ENCODE data around the gene DNM1.

DNM1 gene

DNA sequence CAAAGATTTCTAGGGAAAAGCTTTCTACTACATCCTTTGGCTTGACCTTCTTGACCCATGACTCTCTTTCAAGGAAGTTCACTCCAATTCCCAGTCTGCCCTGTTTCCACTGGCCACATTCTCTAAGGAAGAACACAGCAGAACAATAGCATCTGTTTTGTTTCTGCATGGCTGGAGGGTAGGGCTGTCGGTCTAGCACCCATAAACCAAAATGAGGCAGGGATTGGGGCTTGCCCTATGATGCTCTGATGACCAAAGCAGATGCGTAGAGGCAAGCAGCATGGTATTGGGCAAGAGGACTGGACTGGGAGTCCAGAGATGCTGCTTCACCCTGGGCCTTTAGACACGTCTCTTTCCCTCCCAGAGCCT lies 48.5 kb downstream of the DNM1 start:
- ATAC-seq (ENCODE audit: insufficient read depth, low read depth), result no peak

DNA sequence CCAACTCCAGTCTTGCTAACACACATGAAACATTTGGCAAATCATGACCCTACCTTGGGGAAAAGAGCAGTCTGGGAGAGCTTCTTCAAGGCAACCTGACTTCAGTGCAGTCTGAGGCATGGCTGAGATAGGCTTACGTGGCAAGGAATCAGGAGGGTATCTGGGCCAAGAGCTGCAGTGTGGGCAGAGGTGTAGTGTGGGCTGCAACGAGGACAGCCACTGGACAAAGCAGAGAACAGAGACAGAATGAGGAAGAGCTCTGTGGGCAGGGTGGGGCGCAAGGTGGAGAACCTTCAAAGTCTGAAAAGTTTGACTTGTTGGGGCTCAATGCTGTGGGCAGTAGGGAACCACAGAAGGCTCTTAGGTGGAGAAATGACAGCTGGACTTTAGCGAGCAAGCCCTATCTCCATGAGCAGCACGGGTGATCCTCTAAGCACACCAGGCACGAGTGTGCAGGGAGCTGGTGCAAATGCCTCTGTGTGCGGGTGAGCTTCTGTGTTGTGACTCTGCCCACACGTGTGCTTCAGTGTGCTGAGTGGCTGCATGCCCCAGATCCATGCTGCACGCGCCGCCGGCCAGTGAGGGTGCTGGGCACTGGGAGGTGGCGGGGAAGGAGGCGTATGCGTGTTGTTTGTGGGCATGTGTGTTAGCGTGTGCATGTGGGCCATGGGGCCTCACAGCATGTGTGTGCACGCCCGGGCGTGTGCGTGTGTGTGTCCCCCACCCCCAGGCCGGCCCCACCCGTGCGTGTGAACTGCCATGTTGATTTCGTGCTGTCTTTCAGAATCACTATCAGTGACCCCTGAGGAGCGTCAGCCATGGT lies 49.3 kb downstream of the DNM1 start:
- TF ChIP-seq CTCF (IDR thresholded peaks at IDR 0.05; ENCODE audit: borderline replicate concordance, extremely low read depth, low read length, poor library complexity, severe bottlenecking), result no peak
- no peak for TF ChIP-seq EZH2 (IDR thresholded peaks at IDR 0.05; ENCODE audit: borderline replicate concordance, low read depth, low read length, severe bottlenecking)
- H3K9ac ChIP-seq (ENCODE audit: low read depth, low read length), result no peak overlapping the region
- no peaks in the 10 kb centered on the region for H3K79me2 ChIP-seq (ENCODE audit: insufficient read depth, low read length)
- H3K36me3 ChIP-seq (ENCODE audit: insufficient read depth, low read length), result peaks cover 4% of the 10 kb centered on the region
- ATAC-seq (ENCODE audit: insufficient read depth, low read depth) (no peak), DNase-seq (no peak)
- H3K4me1 ChIP-seq (ENCODE audit: insufficient read depth, low read length), result no peaks in the 10 kb centered on the region
- no peak overlapping the region for H2AFZ ChIP-seq (ENCODE audit: low read depth, low read length)
- H3K27me3 ChIP-seq (ENCODE audit: insufficient read depth, low read length, poor library complexity), result no peaks in the 10 kb centered on the region
- no peak overlapping the region for H3K27ac ChIP-seq (ENCODE audit: low read length)
- H3K4me2 ChIP-seq (ENCODE audit: insufficient read depth, low read length), result no peak overlapping the region
- H3K4me3 ChIP-seq (ENCODE audit: low read depth in 1 of 2, low read length in 2 of 2), result no peak overlapping the region
- H3K9me3 ChIP-seq (ENCODE audit: insufficient read depth, low read length, severe bottlenecking), result no peaks in the 10 kb centered on the region
- no peaks in the 10 kb centered on the region; the same call in 1 of the 2 replicates for H4K20me1 ChIP-seq (ENCODE audit: insufficient read depth, low read length)

More for the DNA sequence above, 48.5 kb downstream of the DNM1 start:
- H2AFZ ChIP-seq (ENCODE audit: low read depth, low read length), result no peak overlapping the region
- no peak overlapping the region for H3K27ac ChIP-seq (ENCODE audit: low read length)
- H4K20me1 ChIP-seq (ENCODE audit: insufficient read depth, low read length), result no peaks in the 10 kb centered on the region; the same call in 1 of the 2 replicates
- H3K36me3 ChIP-seq (ENCODE audit: insufficient read depth, low read length), result no peaks in the 10 kb centered on the region
- H3K4me2 ChIP-seq (ENCODE audit: insufficient read depth, low read length), result no peak overlapping the region
- H3K4me1 ChIP-seq (ENCODE audit: insufficient read depth, low read length), result no peaks in the 10 kb centered on the region
- no peak for TF ChIP-seq CTCF (IDR thresholded peaks at IDR 0.05; ENCODE audit: borderline replicate concordance, extremely low read depth, low read length, poor library complexity, severe bottlenecking)
- TF ChIP-seq EZH2 (IDR thresholded peaks at IDR 0.05; ENCODE audit: borderline replicate concordance, low read depth, low read length, severe bottlenecking), result no peak
- H3K9me3 ChIP-seq (ENCODE audit: insufficient read depth, low read length, severe bottlenecking), result no peaks in the 10 kb centered on the region
- no peaks in the 10 kb centered on the region for H3K27me3 ChIP-seq (ENCODE audit: insufficient read depth, low read length, poor library complexity)
- no peaks in the 10 kb centered on the region for H3K79me2 ChIP-seq (ENCODE audit: insufficient read depth, low read length)
- H3K4me3 ChIP-seq (ENCODE audit: low read depth in 1 of 2, low read length in 2 of 2), result no peak overlapping the region
- DNase-seq, result no peak
- no peak overlapping the region for H3K9ac ChIP-seq (ENCODE audit: low read depth, low read length)

DNA sequence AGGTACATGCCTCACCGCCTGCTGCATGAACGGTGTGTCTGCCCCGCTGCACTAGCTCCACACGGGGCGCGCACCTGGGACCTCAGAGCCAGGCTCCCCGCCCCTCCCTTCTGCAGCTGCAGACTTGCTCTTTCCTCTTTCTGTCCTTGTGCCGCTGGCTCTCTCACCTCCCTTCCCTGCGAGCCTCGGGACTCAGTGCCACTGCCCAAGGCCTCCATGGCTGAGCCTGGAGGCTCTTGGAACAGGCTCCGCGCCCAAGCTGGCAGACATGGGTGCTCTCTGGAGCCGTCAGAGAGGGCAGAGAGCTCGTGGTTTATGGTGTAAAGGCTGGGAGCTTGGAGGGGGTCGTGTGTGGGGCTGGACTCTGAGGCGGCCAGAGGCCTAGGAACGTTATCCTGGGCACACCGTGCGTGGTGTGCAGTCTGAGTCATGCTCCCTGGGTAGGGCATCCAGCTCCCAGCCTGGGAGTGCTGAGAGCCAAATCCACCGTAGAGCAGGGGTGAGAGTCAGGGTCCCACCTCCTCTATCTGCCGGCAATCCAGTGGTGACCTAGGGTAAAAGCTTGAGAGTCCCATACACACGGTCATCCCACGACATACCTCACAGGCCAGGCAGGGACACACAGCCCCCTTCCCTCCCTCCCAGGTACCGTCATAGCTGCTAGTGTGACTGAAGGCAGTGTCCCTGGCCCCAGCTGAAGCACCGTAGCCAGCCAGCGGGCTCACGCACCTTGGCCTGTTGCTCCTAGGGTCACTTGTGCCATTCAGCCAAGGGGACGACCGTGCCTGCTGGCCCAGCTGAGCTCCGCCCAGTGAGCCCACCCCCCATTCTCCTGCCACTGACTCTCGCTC lies 50.2 kb downstream of the DNM1 start:
- ATAC-seq (ENCODE audit: insufficient read depth, low read depth) (no peak), DNase-seq (no peak)
- no peak for TF ChIP-seq CTCF (IDR thresholded peaks at IDR 0.05; ENCODE audit: borderline replicate concordance, extremely low read depth, low read length, poor library complexity, severe bottlenecking)
- TF ChIP-seq EZH2 (IDR thresholded peaks at IDR 0.05; ENCODE audit: borderline replicate concordance, low read depth, low read length, severe bottlenecking), result no peak

More for the DNA sequence above, 50.2 kb downstream of the DNM1 start:
- Histone ChIP-seq H3K9me3 (ENCODE audit: insufficient read depth, low read length, severe bottlenecking) (no peaks in the 10 kb centered on the region), H3K27ac (ENCODE audit: low read length) (no peak overlapping the region), H4K20me1 (ENCODE audit: insufficient read depth, low read length) (no peaks in the 10 kb centered on the region; the same call in 1 of the 2 replicates), H3K4me1 (ENCODE audit: insufficient read depth, low read length) (no peaks in the 10 kb centered on the region), H3K36me3 (ENCODE audit: insufficient read depth, low read length) (peaks cover 10% of the 10 kb centered on the region), H3K27me3 (ENCODE audit: insufficient read depth, low read length, poor library complexity) (no peaks in the 10 kb centered on the region), H2AFZ (ENCODE audit: low read depth, low read length) (no peak overlapping the region), H3K79me2 (ENCODE audit: insufficient read depth, low read length) (no peaks in the 10 kb centered on the region), H3K9ac (ENCODE audit: low read depth, low read length) (no peak overlapping the region), H3K4me3 (ENCODE audit: low read depth in 1 of 2, low read length in 2 of 2) (no peak overlapping the region), H3K4me2 (ENCODE audit: insufficient read depth, low read length) (no peak overlapping the region)

All from DND-41 (cell line).